Astrocyte of the cerebellum (primary cell): ENCODE data around the gene UBA1.

Source experiments
- DNase-seq: peaks from one replicate; pipeline ENCODE4 v3.0.0-alpha.2; 2011; ENCODE audit warnings: low read depth
- H3K4me3 ChIP-seq: 2 replicates; pipeline ENCODE4 v1.5.1; 2011; ENCODE audit warnings: mild to moderate bottlenecking, low read depth, low read length, moderate library complexity
- in situ Hi-C: cut with HindIII; loops from 2 replicates; pipeline ENCODE4 v1.10.0; 2017; ENCODE audit warnings: low sequenced_read_pairs
- TF ChIP-seq, protein P1 (sequence below): IDR thresholded peaks from 2 replicates; pipeline ENCODE4 v1.5.1; 2012; ENCODE audit warnings: low read length, low read depth, moderate library complexity, mild to moderate bottlenecking; ENCODE audit errors: missing control alignments

UBA1 gene

DNA sequence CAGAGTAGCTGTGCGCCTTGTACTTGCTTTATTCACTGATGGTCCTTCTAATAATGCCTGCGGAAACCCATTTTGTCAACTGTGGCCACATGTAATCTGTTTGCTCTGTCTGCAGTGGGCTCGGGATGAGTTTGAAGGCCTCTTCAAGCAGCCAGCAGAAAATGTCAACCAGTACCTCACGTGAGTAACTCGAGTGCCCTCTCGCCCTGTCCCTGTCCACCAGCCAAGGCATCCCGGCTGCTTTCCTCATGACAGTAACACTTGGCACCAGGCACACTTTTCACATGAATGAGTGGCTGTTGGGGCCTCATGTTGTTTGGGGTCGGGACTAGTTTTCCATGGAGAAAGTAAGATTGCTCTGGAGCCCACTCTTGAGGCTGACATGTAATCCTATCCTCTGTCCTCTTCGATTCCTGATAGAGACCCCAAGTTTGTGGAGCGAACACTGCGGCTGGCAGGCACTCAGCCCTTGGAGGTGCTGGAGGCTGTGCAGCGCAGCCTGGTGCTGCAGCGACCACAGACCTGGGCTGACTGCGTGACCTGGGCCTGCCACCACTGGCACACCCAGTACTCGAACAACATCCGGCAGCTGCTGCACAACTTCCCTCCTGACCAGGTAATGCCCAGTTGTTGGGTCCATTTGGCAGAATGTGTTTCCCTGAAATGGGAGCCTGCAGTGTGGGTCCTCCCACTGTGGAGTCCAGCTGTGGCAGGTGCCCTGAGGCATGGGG lies 16.0 kb downstream of the UBA1 start:
- DNase-seq = no peak
- TF ChIP-seq, protein P1, sequence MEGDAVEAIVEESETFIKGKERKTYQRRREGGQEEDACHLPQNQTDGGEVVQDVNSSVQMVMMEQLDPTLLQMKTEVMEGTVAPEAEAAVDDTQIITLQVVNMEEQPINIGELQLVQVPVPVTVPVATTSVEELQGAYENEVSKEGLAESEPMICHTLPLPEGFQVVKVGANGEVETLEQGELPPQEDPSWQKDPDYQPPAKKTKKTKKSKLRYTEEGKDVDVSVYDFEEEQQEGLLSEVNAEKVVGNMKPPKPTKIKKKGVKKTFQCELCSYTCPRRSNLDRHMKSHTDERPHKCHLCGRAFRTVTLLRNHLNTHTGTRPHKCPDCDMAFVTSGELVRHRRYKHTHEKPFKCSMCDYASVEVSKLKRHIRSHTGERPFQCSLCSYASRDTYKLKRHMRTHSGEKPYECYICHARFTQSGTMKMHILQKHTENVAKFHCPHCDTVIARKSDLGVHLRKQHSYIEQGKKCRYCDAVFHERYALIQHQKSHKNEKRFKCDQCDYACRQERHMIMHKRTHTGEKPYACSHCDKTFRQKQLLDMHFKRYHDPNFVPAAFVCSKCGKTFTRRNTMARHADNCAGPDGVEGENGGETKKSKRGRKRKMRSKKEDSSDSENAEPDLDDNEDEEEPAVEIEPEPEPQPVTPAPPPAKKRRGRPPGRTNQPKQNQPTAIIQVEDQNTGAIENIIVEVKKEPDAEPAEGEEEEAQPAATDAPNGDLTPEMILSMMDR = no peak
- in situ Hi-C loops = no loop called here
- H3K4me3 ChIP-seq = no peak overlapping the region

DNA sequence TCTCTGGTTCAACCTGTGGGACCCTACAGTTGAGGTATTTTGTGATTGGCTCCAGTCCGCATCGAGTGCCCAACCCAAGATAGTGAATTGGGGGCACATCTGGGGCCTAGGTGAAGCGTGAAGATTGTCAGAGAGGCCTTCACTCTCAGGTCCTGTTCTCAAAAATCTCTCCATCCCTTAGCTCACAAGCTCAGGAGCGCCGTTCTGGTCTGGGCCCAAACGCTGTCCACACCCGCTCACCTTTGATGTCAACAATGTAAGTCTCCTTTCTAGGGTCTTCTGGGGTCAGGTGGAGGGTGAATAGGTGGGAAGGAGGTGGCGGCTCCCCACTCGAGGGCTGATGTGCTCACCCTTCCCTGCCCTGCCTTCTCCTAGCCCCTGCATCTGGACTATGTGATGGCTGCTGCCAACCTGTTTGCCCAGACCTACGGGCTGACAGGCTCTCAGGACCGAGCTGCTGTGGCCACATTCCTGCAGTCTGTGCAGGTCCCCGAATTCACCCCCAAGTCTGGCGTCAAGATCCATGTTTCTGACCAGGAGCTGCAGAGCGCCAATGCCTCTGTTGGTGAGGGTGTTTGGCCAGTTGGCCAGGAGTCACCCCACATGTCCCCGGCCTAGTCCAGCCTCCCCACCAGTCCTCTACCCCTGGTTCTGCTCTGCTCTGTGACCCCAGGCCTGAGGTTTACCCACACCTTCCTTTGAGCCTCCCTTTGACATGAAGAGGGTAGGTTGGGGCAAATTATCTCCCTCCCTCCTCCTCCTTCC lies 17.2 kb downstream of the UBA1 start:
- no peak overlapping the region for H3K4me3 ChIP-seq
- in situ Hi-C loops = no loop called here
- TF ChIP-seq, protein P1 = no peak
- DNase-seq = no peak

DNA sequence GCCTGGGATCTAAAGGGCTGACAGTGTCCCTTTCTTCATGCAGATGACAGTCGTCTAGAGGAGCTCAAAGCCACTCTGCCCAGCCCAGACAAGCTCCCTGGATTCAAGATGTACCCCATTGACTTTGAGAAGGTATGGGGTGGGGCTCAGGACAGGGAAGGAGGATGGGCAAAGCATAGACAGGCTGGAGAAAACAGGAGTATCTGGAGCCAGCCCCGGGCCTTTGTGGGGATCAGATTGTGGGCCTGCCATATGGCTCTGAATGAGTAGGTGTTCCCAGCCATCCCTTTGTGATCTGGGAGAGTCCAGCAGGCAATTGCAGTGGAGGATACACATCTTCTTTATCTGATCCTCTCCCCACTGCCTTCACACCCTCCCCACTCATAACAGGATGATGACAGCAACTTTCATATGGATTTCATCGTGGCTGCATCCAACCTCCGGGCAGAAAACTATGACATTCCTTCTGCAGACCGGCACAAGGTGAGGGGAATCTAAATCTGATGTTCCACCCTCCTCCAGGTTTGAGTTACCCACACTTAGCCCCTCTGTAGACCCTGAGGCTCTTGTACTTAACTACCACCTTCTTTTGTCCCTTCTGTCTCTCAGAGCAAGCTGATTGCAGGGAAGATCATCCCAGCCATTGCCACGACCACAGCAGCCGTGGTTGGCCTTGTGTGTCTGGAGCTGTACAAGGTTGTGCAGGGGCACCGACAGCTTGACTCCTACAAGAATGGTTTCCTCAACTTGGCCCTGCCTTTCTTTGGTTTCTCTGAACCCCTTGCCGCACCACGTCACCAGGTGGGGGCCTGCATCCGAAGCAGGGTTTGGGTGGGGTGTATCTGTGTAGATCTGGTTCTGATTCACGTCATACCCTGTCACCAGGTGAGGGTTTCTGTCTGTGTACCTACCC lies 19.0 kb downstream of the UBA1 start:
- no peak for DNase-seq
- no peak overlapping the region for H3K4me3 ChIP-seq
- TF ChIP-seq, protein P1 = no peak

DNA sequence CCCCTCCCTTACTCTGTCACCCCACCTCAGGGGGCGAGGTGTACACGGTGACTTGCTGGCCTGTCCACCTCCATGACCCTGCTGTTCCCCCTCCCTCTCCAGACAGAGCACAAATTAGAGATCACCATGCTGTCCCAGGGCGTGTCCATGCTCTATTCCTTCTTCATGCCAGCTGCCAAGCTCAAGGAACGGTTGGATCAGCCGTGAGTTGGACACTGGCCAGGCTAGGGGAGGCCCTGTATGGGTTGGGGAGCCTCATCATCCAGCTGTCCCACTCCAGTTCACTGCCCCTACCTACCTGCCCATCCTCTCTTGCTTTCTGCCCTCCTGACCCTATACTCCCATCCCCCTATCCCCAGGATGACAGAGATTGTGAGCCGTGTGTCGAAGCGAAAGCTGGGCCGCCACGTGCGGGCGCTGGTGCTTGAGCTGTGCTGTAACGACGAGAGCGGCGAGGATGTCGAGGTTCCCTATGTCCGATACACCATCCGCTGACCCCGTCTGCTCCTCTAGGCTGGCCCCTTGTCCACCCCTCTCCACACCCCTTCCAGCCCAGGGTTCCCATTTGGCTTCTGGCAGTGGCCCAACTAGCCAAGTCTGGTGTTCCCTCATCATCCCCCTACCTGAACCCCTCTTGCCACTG lies 20.9 kb downstream of the UBA1 start:
- in situ Hi-C loops = no loop called here
- no peak overlapping the region for H3K4me3 ChIP-seq
- no peak for DNase-seq
- TF ChIP-seq, protein P1 = no peak

More for the DNA sequence above, 19.0 kb downstream of the UBA1 start:
- in situ Hi-C loops = no loop called here

DNA sequence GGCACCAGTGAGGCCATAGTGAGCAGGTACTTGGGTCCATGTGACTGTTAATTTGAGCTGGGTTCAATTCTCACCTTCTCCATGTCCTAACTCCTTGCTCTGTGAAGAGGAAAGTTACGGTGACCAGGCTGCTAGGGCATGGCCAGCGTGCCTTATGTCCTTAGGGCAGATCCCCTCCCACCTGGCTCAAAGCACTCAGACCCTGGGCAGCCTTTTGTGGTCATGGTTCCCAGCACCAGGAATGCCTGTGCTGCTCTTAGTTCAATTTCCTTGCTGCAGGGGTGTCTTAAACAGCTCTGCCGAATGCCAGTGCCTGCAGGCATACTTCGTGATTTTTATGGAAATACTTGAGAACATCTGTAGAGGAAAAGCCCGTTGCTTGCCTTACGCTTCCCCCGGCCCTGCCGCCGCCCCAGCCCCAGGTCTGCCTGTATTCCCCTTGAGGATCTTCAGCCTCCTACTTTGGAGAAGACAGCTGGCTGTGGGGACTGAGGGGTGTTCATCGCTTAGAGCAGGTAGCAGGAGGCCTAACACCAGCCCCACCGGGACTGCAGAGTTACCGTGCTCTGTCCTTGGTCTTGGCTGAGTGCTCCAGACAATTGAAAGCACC lies 21.8 kb downstream of the UBA1 start:
- in situ Hi-C loops = no loop called here
- TF ChIP-seq, protein P1 = no peak
- no peak overlapping the region for H3K4me3 ChIP-seq
- DNase-seq = no peak

DNA sequence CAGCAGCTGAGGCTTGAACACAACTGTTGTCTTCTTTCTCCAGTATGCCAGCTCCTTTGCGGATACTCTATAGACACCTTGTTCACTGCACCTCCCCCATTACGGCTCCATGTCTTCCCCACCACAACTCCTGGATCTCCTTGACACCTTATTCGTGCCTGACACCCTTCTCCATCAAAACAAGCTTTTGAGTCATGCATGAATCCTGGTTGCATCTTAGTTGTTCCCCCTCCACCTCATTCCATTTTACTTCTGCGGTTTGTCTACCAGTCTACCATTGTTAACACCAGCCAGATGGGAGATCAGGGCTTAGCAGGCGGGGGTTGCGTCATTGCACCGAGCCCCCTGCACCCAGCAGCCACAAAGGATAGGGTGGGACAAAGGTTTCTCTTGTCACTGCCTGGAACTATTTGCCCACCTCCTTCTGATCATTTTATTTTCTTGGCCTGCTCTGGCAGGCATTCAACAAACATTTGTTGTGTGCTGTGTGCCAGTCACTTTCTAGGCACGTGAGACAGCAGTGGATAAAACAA lies 22.8 kb downstream of the UBA1 start:
- TF ChIP-seq, protein P1 = no peak
- no peak overlapping the region for H3K4me3 ChIP-seq
- in situ Hi-C loops = no loop called here
- no peak for DNase-seq
